K562 (cell line): ENCODE measurements around the gene ZSCAN12. TPM values are rescaled to one million over a fixed set of nuclear protein-coding genes. Genes with fewer than 3 reads are reported as not detected.

Source experiments
- BCL6 ChIP-seq: fragments of 250-450 bp; sonication (Bioruptor Pico); IDR thresholded peaks from 2 replicates; pipeline ENCODE4 v1.4.0; 2020
- CGGBP1 ChIP-seq: fragments of 250-450 bp; sonication (Bioruptor Pico); IDR thresholded peaks from 2 replicates; pipeline ENCODE4 v1.9.0; 2021; ENCODE audit warnings: mild to moderate bottlenecking
- GABPB2 ChIP-seq: fragments of 250-450 bp; sonication (Bioruptor Pico); conservative IDR thresholded peaks from 2 replicates; pipeline ENCODE4 v1.5.1; 2021; ENCODE audit warnings: mild to moderate bottlenecking
- JUN ChIP-seq, 2 experiments: sonication (generic) in 1 of 2; formaldehyde crosslinking in 1 of 2; IDR thresholded peaks; 2 replicates each; pipeline versions ENCODE4 v1.6.1 to v1.8.0; 2012 to 2022; ENCODE audit warnings: borderline replicate concordance in 2 of 2, mild to moderate bottlenecking in 2 of 2, improper control_type of control experiment in 1 of 2, low read depth in 1 of 2, low read length in 1 of 2, missing genetic modification reagents in 1 of 2
- MGA ChIP-seq: fragments of 450-650 bp; IDR thresholded peaks from 2 replicates; pipeline ENCODE4 v1.6.1; 2016; ENCODE audit warnings: mild to moderate bottlenecking, moderate library complexity
- PATZ1 ChIP-seq: fragments of 250-450 bp; sonication (Bioruptor Pico); IDR thresholded peaks from 2 replicates; pipeline ENCODE4 v1.5.0; 2020; ENCODE audit warnings: mild to moderate bottlenecking, borderline replicate concordance
- PHB ChIP-seq: fragments of 250-450 bp; sonication (Bioruptor Pico); IDR thresholded peaks from 2 replicates; pipeline ENCODE4 v1.5.0; 2021
- ZBTB34 ChIP-seq: fragments of 250-450 bp; sonication (Bioruptor Pico); IDR thresholded peaks from 2 replicates; pipeline ENCODE4 v1.8.0; 2021; ENCODE audit warnings: mild to moderate bottlenecking, moderate library complexity
- ZNF280A ChIP-seq: fragments of 450-650 bp; IDR thresholded peaks from 2 replicates; pipeline ENCODE4 v1.6.1; 2018; ENCODE audit warnings: mild to moderate bottlenecking, low read depth; ENCODE audit not compliant: partially characterized antibody
- polyA plus RNA-seq, 8 experiments: library from polyadenylated mRNA; depleted of rRNA in 4 of 8; stranded (reverse) in 5 of 8; unstranded in 3 of 8; fragments of >200 nt; fragmentation: Nextera tagmentation in 2 of 8; fragmentation: Illumina TruSeq in 1 of 8; extraction: Ambion mirVana in 2 of 8; extraction: Trizol in 1 of 8; gene quantifications; 2 replicates each; pipeline versions ENCODE4 v1.2.1 to v1.2.3, GENCODE V29; 2011 to 2014; ENCODE audit warnings: inconsistent platforms in 1 of 8, missing spikeins in 1 of 8
- total RNA-seq, 7 experiments: library from RNA; depleted of rRNA in 6 of 7; stranded (reverse); fragments of >200 nt in 6 of 7; fragmentation: Illumina TruSeq in 2 of 7; extraction: Trizol in 2 of 7; gene quantifications; 2 replicates each; pipeline versions ENCODE4 v1.2.1 to v1.2.3, GENCODE V29; 2011 to 2021; ENCODE audit warnings: low replicate concordance in 1 of 7

Gene ZSCAN12
- total and polyA plus RNA-seq, 9 of the 15 experiments (the other 6 are each of a cell fraction or from before 2014, with no cell fraction given): 2.5 to 19.6 (median 12.5) TPM

- TF ChIP-seq PATZ1 (CRISPR knock-in tag): peak; percentile 96
- peak; percentile 93 for TF ChIP-seq BCL6 (CRISPR knock-in tag)
- peak; percentile 48 for TF ChIP-seq MGA
- TF ChIP-seq JUN (IDR thresholded peaks at IDR 0.05; ENCODE audit: borderline replicate concordance, low read depth, low read length): peak; percentile 67
- TF ChIP-seq JUN (CRISPR knock-in tag; IDR thresholded peaks at IDR 0.05; ENCODE audit: borderline replicate concordance): no peak
- TF ChIP-seq ZNF280A: no peak
- peak; percentile 84 for TF ChIP-seq CGGBP1 (CRISPR knock-in tag)
- TF ChIP-seq PHB (CRISPR knock-in tag): 0 out of 2 replicates have a peak, but pooled peaks have one; percentile 48
- TF ChIP-seq GABPB2 (CRISPR knock-in tag): no peak; the same call in 1 of the 2 replicates
- peak; percentile 97 for TF ChIP-seq ZBTB34 (CRISPR knock-in tag)
Observed at GRCh38 chr6:28353981-28354676, 45.4 kb downstream of the ZSCAN12 start (continued).
